K562 (cell line): ENCODE data around the gene SEC23IP. TPM values are rescaled to one million over a fixed set of nuclear protein-coding genes. Genes with fewer than 3 reads are reported as not detected.

ENCODE experiments used
- ATAC-seq: fragments of 200-7000 bp; cut with Tn5 transposase; 3 replicates; pipeline ENCODE4 v1.9.1; 2020; ENCODE audit warnings: moderate library complexity
- BruUV-seq: library from RNA; stranded (reverse); fragments of 400-500 nt; replicated peaks from 2 replicates; lab custom pipeline; 2021; lab: Mats Ljungman, UMichigan
- CTCF ChIA-PET: fragments of 300-600 bp; formaldehyde crosslinking; extraction: SDS; loops from one replicate; lab custom pipeline; 2021; ENCODE audit warnings: low intra/inter-chr PET ratio; lab: Yijun Ruan, JAX
- POLR2A ChIA-PET: fragments of 300-600, 350-650 bp; sonication (Branson Sonifier 250); formaldehyde crosslinking; extraction: SDS; loops from one replicate; lab custom pipeline; 2021; ENCODE audit warnings: antibody characterized with exemption, inconsistent platforms; lab: Yijun Ruan, JAX
- DNase-seq, 4 experiments: peaks; one replicate each; pipeline versions ENCODE4 v3.0.0 to v3.0.0-alpha.2; 2011 to 2018; ENCODE audit warnings: low spot score in 3 of 4, mixed read lengths in 3 of 4; ENCODE audit errors: extremely low read depth in 1 of 4
- FAIRE-seq: peaks from 2 replicates; lab custom pipeline; 2011; peaks lifted over from hg19 to GRCh38; lab: Jason Lieb, UNC
- H2AFZ ChIP-seq: 2 replicates; pipeline ENCODE4 v1.6.0; 2011; ENCODE audit warnings: low read depth, low read length, control low read depth, inconsistent platforms
- H3K27ac ChIP-seq: fragments of 200-600 bp; 3 replicates; pipeline ENCODE4 v1.8.0; 2011; ENCODE audit warnings: low read depth, mild to moderate bottlenecking, control low read depth, inconsistent platforms, low read length, moderate library complexity, mixed read lengths; ENCODE audit errors: extremely low read depth
- H3K27me3 ChIP-seq, 2 experiments: fragments of 300-600 bp in 1 of 2; 2 replicates in 1 of 2; 3 replicates in 1 of 2; pipeline versions ENCODE4 v1.6.0 to v1.8.0; 2011; ENCODE audit warnings: inconsistent platforms in 2 of 2, low read length in 2 of 2, mild to moderate bottlenecking in 1 of 2, mixed read lengths in 1 of 2, moderate library complexity in 1 of 2; ENCODE audit not compliant: control insufficient read depth in 2 of 2, insufficient read depth in 2 of 2
- H3K36me3 ChIP-seq: fragments of 300-600 bp; 3 replicates; pipeline ENCODE4 v1.8.0; 2011; ENCODE audit warnings: mild to moderate bottlenecking, low read length, inconsistent platforms; ENCODE audit not compliant: control insufficient read depth, insufficient read depth
- H3K4me1 ChIP-seq, 2 experiments: fragments of 200-600 bp in 1 of 2; replicated peaks in 1 of 2; 2 replicates in 1 of 2; 3 replicates in 1 of 2; pipeline versions ENCODE4 v1.5.1 to v1.8.0; 2011; ENCODE audit warnings: inconsistent platforms in 2 of 2, low read length in 2 of 2, mild to moderate bottlenecking in 1 of 2, mixed read lengths in 1 of 2, moderate library complexity in 1 of 2; ENCODE audit not compliant: control insufficient read depth in 2 of 2, insufficient read depth in 2 of 2
- H3K4me2 ChIP-seq: 2 replicates; pipeline ENCODE4 v1.6.1; 2011; ENCODE audit warnings: low read length, control low read depth, inconsistent platforms, mixed read lengths; ENCODE audit not compliant: insufficient read depth
- H3K4me3 ChIP-seq: fragments of 200-600 bp; sonication (generic), shearing (Covaris generic); 2 replicates; pipeline ENCODE4 v1.5.1; 2016; ENCODE audit warnings: control low read depth, inconsistent platforms
- H3K79me2 ChIP-seq: fragments of 200-600 bp; 3 replicates; pipeline ENCODE4 v1.8.0; 2011; ENCODE audit warnings: low read length, inconsistent platforms; ENCODE audit not compliant: control insufficient read depth, insufficient read depth
- H3K9ac ChIP-seq, 2 experiments: 2 replicates each; pipeline versions ENCODE4 v1.6.0 to v1.6.1; 2011; ENCODE audit warnings: low read depth in 2 of 2, low read length in 2 of 2, control low read depth in 1 of 2, inconsistent platforms in 1 of 2, mild to moderate bottlenecking in 1 of 2, mixed read lengths in 1 of 2; ENCODE audit not compliant: insufficient read depth in 1 of 2
- H3K9me1 ChIP-seq: one replicate; pipeline ENCODE4 v1.6.0; 2011; ENCODE audit warnings: inconsistent platforms, mild to moderate bottlenecking, low read length, moderate library complexity; ENCODE audit not compliant: control insufficient read depth, insufficient read depth
- H3K9me3 ChIP-seq: replicated peaks from 2 replicates; pipeline ENCODE4 v1.5.1; 2011; ENCODE audit warnings: low read depth, low read length, inconsistent platforms; ENCODE audit not compliant: control insufficient read depth, insufficient read depth
- H4K20me1 ChIP-seq: replicated peaks from 2 replicates; pipeline ENCODE4 v1.6.1; 2011; ENCODE audit warnings: low read length, inconsistent platforms, mixed read lengths; ENCODE audit not compliant: control insufficient read depth, insufficient read depth
- MNT ChIP-seq, 2 experiments: fragments of 450-650 bp; conservative IDR thresholded peaks; 2 replicates each; pipeline ENCODE4 v1.6.1; 2017; ENCODE audit warnings: mild to moderate bottlenecking in 2 of 2, moderate library complexity in 2 of 2
- PTBP1 ChIP-seq: fragments of 200-400 bp; formaldehyde crosslinking; IDR thresholded peaks from 2 replicates; pipeline ENCODE4 v1.6.1; 2017; ENCODE audit warnings: low read depth, low read length
- ZBTB33 ChIP-seq: sonication (generic); formaldehyde crosslinking; IDR thresholded peaks from 2 replicates; pipeline ENCODE4 v1.8.1; 2023; ENCODE audit warnings: mild to moderate bottlenecking, missing genetic modification reagents
- ZNF121 ChIP-seq: sonication (generic); formaldehyde crosslinking; conservative IDR thresholded peaks from 2 replicates; pipeline ENCODE4 v1.8.0; 2022; ENCODE audit warnings: missing genetic modification reagents
- ZNF347 ChIP-seq: fragments of 450-650 bp; formaldehyde crosslinking; IDR thresholded peaks from 2 replicates; pipeline ENCODE4 v1.4.0; 2020; ENCODE audit warnings: low read depth, mild to moderate bottlenecking, moderate library complexity
- WGBS: fragments of 100-300 bp; shearing (Covaris generic); methylation state at CpG from one replicate; pipeline ENCODE4 v1.1.6; 2016; ENCODE audit warnings: low coverage, mixed read lengths; ENCODE audit not compliant: insufficient coverage; ENCODE audit errors: missing lambda C conversion rate; 5-methylcytosine and 5-hydroxymethylcytosine counted together
- in situ Hi-C: fragments of 300-500 bp; cut with MboI; formaldehyde crosslinking; loops from 4 replicates; pipeline ENCODE4 v1.15.0; 2018; ENCODE audit warnings: inconsistent platforms, mixed read lengths
- intact Hi-C: fragments of 100-400 bp; cut with micrococcal nuclease; formaldehyde crosslinking; loops from 2 replicates; pipeline ENCODE4 v1.14.2; 2022
- polyA plus RNA-seq, 8 experiments: library from polyadenylated mRNA; depleted of rRNA in 4 of 8; stranded (reverse) in 5 of 8; unstranded in 3 of 8; fragments of >200 nt; fragmentation: Nextera tagmentation in 2 of 8; fragmentation: Illumina TruSeq in 1 of 8; extraction: Ambion mirVana in 2 of 8; extraction: Trizol in 1 of 8; gene quantifications; 2 replicates each; pipeline versions ENCODE4 v1.2.1 to v1.2.3, GENCODE V29; 2011 to 2014; ENCODE audit warnings: inconsistent platforms in 1 of 8, missing spikeins in 1 of 8
- total RNA-seq, 7 experiments: library from RNA; depleted of rRNA in 6 of 7; stranded (reverse); fragments of >200 nt in 6 of 7; fragmentation: Illumina TruSeq in 2 of 7; extraction: Trizol in 2 of 7; gene quantifications; 2 replicates each; pipeline versions ENCODE4 v1.2.1 to v1.2.3, GENCODE V29; 2011 to 2021; ENCODE audit warnings: low replicate concordance in 1 of 7

Gene SEC23IP
- total and polyA plus RNA-seq, 9 of the 15 experiments (the other 6 are each of a cell fraction or from before 2014, with no cell fraction given), result 15.8 to 38.4 (median 22.5) TPM

- CTCF ChIA-PET, result no interaction called here
- TF ChIP-seq ZNF347, result no peak
- TF ChIP-seq ZNF121 (CRISPR knock-in tag), result peak; percentile 79
- TF ChIP-seq MNT (conservative IDR thresholded peaks at IDR 0.05), result no peak
- TF ChIP-seq ZBTB33, result no peak
- no peak for TF ChIP-seq PTBP1
- FAIRE-seq, result no peak
- 96% methylated on average over 5 of the region's 6 CpGs for WGBS
- in situ Hi-C loops, result loop anchor here (10.0 kb wide), 1 partner anchor 261 kb away; no protein-coding TSS in a partner anchor
- H3K36me3 ChIP-seq, result peaks cover 9% of the 10 kb centered on the region; the same call in 1 of the 3 replicates
- no peak for DNase-seq
- H3K27ac ChIP-seq, result no peak overlapping the region
- intact Hi-C loops, result loop anchor here (5.0 kb wide), 1 partner anchor 268 kb away; the partner anchor contains the start of gene TIAL1
- POLR2A ChIA-PET, result no interaction called here
- H3K9me1 ChIP-seq, result no peaks in the 10 kb centered on the region
- no TSS peak for BruUV-seq
- H2AFZ ChIP-seq, result no peak overlapping the region
- H4K20me1 ChIP-seq, result peaks cover 4% of the 10 kb centered on the region
- no peaks in the 10 kb centered on the region for H3K27me3 ChIP-seq
- no peaks in the 10 kb centered on the region for H3K9me3 ChIP-seq
- H3K4me2 ChIP-seq, result no peak overlapping the region
- H3K79me2 ChIP-seq, result peaks cover 97% of the 10 kb centered on the region
- H3K4me1 ChIP-seq, result peaks cover 0 to 6% of the 10 kb centered on the region in 2 experiments; a peak in 3 of 5 replicates
- no peak overlapping the region for H3K4me3 ChIP-seq
- no peak for ATAC-seq
- H3K9ac ChIP-seq, result no peak overlapping the region
These were observed 26.8 kb upstream of the SEC23IP start for GRCh38 chr10:119865699-119866240.
